Measurements from ENCODE around the gene SELENOT. TPM values are rescaled to one million over a fixed set of nuclear protein-coding genes. Genes with fewer than 3 reads are reported as not detected.
A peak's percentile ranks its signal among the peaks of the same experiment; 100 is the strongest.

The SELENOT gene
- total and polyA plus RNA-seq, 4 donors, result 52.7 to 107 (median 70.0) TPM

GRCh38 chr3:150663461-150663860 lies 60.3 kb downstream of the SELENOT start:
- Histone ChIP-seq H3K9me3 (ENCODE audit: control insufficient read depth in 4 of 4, low read length in 3 of 4) (no peaks in the 10 kb centered on the region), H3K36me3 (ENCODE audit: control insufficient read depth in 4 of 4, insufficient read depth in 3 of 4, low read depth in 1 of 4, low read length in 3 of 4) (no peaks in the 10 kb centered on the region), H3K27me3 (ENCODE audit: control insufficient read depth in 4 of 4, insufficient read depth in 4 of 4, low read length in 3 of 4) (no peaks in the 10 kb centered on the region), H3K27ac (ENCODE audit: low read depth in 1 of 2, low read length in 2 of 2) (no peak overlapping the region), H3K9ac (ENCODE audit: low read depth in 1 of 2, low read length in 2 of 2) (no peak overlapping the region), H3K4me1 (ENCODE audit: control insufficient read depth in 4 of 4, insufficient read depth in 4 of 4, low read length in 3 of 4) (no peaks in the 10 kb centered on the region), H3K4me3 (ENCODE audit: low read depth in 1 of 3, low read length in 3 of 3) (no peak overlapping the region)
- TF ChIP-seq NR2F2 (IDR thresholded peaks at IDR 0.05) (no peak), FOXA2 (IDR thresholded peaks at IDR 0.05) (no peak), FOXA1 (IDR thresholded peaks at IDR 0.05) (no peak), ZBTB33 (IDR thresholded peaks at IDR 0.05) (no peak), YY1 (IDR thresholded peaks at IDR 0.05) (no peak), SP1 (IDR thresholded peaks at IDR 0.05) (no peak), REST (IDR thresholded peaks at IDR 0.05) (no peak), HNF4G (IDR thresholded peaks at IDR 0.05) (no peak), HNF4A (conservative IDR thresholded peaks at IDR 0.05) (no peak)
- WGBS, result 89% methylated on average over 8 of the region's 8 CpGs
- no peak for DNase-seq (ENCODE audit: low spot score)

DNA sequence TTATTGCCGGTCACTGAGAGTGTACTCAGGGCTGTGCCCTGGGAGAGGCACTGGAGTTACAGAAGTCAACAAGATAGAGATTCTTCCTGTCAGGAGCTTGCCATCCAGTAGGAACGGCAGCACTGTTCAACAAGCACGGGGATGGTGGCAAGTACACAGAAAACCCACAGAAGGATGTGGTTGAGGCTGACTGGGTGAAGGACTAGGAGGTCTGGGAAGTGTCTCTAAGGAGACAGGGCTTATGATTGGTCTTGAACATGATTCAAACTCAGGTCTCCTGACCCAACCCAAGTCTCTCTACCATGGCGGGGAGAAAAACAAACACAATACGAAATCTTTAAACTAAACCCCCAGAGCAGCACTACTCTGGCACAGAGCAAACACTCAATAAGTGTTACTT lies 63.0 kb downstream of the SELENOT start:
- no peak for TF ChIP-seq EGR1 (IDR thresholded peaks at IDR 0.05; ENCODE audit: low read depth in 2 of 2)
- TF ChIP-seq FOXA2 (IDR thresholded peaks at IDR 0.05), result no peak
- TF ChIP-seq YY1 (IDR thresholded peaks at IDR 0.05), result no peak
- no peak for TF ChIP-seq FOXA1 (IDR thresholded peaks at IDR 0.05)
- no peak for DNase-seq (ENCODE audit: low spot score)
- no peaks in the 10 kb centered on the region for H3K27me3 ChIP-seq (ENCODE audit: control insufficient read depth in 4 of 4, insufficient read depth in 4 of 4, low read length in 3 of 4)
- H3K27ac ChIP-seq (ENCODE audit: low read depth in 1 of 2, low read length in 2 of 2), result no peak overlapping the region
- no peak overlapping the region for H3K9ac ChIP-seq (ENCODE audit: low read depth in 1 of 2, low read length in 2 of 2)
- no peaks in the 10 kb centered on the region for H3K4me1 ChIP-seq (ENCODE audit: control insufficient read depth in 4 of 4, insufficient read depth in 4 of 4, low read length in 3 of 4)
- whole genome bisulfite sequencing, result 83% methylated on average over 5 of the region's 5 CpGs
- H3K36me3 ChIP-seq (ENCODE audit: control insufficient read depth in 4 of 4, insufficient read depth in 3 of 4, low read depth in 1 of 4, low read length in 3 of 4), result no peaks in the 10 kb centered on the region
- no peaks in the 10 kb centered on the region for H3K9me3 ChIP-seq (ENCODE audit: control insufficient read depth in 4 of 4, low read length in 3 of 4)
- no peak overlapping the region for H3K4me3 ChIP-seq (ENCODE audit: low read depth in 1 of 3, low read length in 3 of 3)

DNA sequence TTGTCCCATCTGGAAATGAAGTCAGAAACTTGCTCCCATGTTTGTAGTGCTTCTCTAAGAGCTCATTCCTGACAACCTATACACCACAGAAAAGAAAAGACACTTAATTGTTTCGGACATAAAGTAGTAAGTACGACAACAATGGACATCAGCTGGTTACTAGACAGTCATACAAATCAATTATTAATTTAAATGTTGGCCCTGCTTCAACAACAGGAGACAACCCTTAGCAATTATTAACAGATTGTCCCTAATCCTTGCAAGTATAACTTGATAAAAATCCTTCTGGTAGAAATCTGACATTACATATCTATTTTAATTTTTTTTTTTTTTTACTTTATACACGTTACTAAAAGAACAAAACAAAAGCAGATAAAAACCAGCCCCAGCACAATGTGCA lies 70.8 kb downstream of the SELENOT start:
- WGBS, result 61% methylated on average over 3 of the region's 3 CpGs
- TF ChIP-seq ZBTB33 (IDR thresholded peaks at IDR 0.05) (no peak), FOXA2 (IDR thresholded peaks at IDR 0.05) (no peak), YY1 (IDR thresholded peaks at IDR 0.05) (peak; percentile 55), JUND (IDR thresholded peaks at IDR 0.05) (no peak), TAF1 (conservative IDR thresholded peaks at IDR 0.05) (no peak), HNF4G (IDR thresholded peaks at IDR 0.05) (no peak)
- DNase-seq (ENCODE audit: low spot score), result no peak
- Histone ChIP-seq H3K4me3 (ENCODE audit: low read depth in 1 of 3, low read length in 3 of 3) (no peak overlapping the region), H3K9ac (ENCODE audit: low read depth in 1 of 2, low read length in 2 of 2) (no peak overlapping the region), H3K4me1 (ENCODE audit: control insufficient read depth in 4 of 4, insufficient read depth in 4 of 4, low read length in 3 of 4) (peaks cover 0 to 8% (median 3%) of the 10 kb centered on the region in 4 donors), H3K9me3 (ENCODE audit: control insufficient read depth in 4 of 4, low read length in 3 of 4) (peaks cover 0 to 1% (median 0%) of the 10 kb centered on the region in 4 donors), H3K27ac (ENCODE audit: low read depth in 1 of 2, low read length in 2 of 2) (no peak overlapping the region), H3K27me3 (ENCODE audit: control insufficient read depth in 4 of 4, insufficient read depth in 4 of 4, low read length in 3 of 4) (no peaks in the 10 kb centered on the region), H3K36me3 (ENCODE audit: control insufficient read depth in 4 of 4, insufficient read depth in 3 of 4, low read depth in 1 of 4, low read length in 3 of 4) (no peaks in the 10 kb centered on the region)
